Caco-2 (cell line): Measurements from ENCODE around the gene CYGB. TPM values are rescaled to one million over a fixed set of nuclear protein-coding genes. Genes with fewer than 3 reads are reported as not detected.

Source experiments
- BruUV-seq: library from RNA; stranded (reverse); fragments of 400-500 nt; replicated peaks from 2 replicates; lab custom pipeline; 2021; lab: Mats Ljungman, UMichigan
- CTCF ChIA-PET: fragments of 300-600 bp; sonication (Branson Sonifier 250); formaldehyde crosslinking; loops from one replicate; lab custom pipeline; 2022; ENCODE audit warnings: antibody characterized with exemption; lab: Charles Lee
- POLR2A ChIA-PET: fragments of 300-600 bp; sonication (Branson Sonifier 250); formaldehyde crosslinking; loops from one replicate; lab custom pipeline; 2022; ENCODE audit warnings: antibody characterized with exemption; lab: Charles Lee
- DNase-seq, 2 experiments: peaks; one replicate each; pipeline versions ENCODE4 v3.0.0 to v3.0.0-alpha.2; 2020 to 2022
- H3K27me3 ChIP-seq: replicated peaks from 2 replicates; pipeline ENCODE4 v1.6.0; 2011; ENCODE audit warnings: low read length; ENCODE audit not compliant: control insufficient read depth, insufficient read depth
- H3K36me3 ChIP-seq: 2 replicates; pipeline ENCODE4 v1.5.1; 2011; ENCODE audit warnings: low read length; ENCODE audit not compliant: control insufficient read depth, insufficient read depth
- H3K4me1 ChIP-seq: fragments of 250-450 bp; sonication (Bioruptor Pico); 2 replicates; pipeline ENCODE4 v1.5.1; 2020; ENCODE audit warnings: mild to moderate bottlenecking
- H3K4me3 ChIP-seq: 2 replicates; pipeline ENCODE4 v1.5.1; 2011; ENCODE audit warnings: low read depth, mild to moderate bottlenecking, control low read depth, low read length
- H3K9me3 ChIP-seq: fragments of 250-450 bp; sonication (Bioruptor Pico); 2 replicates; pipeline ENCODE4 v1.5.1; 2020; ENCODE audit warnings: mild to moderate bottlenecking, moderate library complexity
- H3K27ac Mint-ChIP-seq: one replicate; pipeline ENCODE4 v1.8.0; 2022; ENCODE audit warnings: mixed read lengths; ENCODE audit not compliant: unreplicated experiment
- H3K27me3 Mint-ChIP-seq: one replicate; pipeline ENCODE4 v1.8.0; 2022; ENCODE audit warnings: mixed read lengths; ENCODE audit not compliant: insufficient read depth, unreplicated experiment
- H3K36me3 Mint-ChIP-seq: one replicate; pipeline ENCODE4 v1.8.0; 2022; ENCODE audit warnings: mild to moderate bottlenecking, mixed read lengths; ENCODE audit not compliant: insufficient read depth, unreplicated experiment
- H3K4me1 Mint-ChIP-seq: one replicate; pipeline ENCODE4 v1.8.0; 2022; ENCODE audit warnings: low read depth, mixed read lengths; ENCODE audit not compliant: unreplicated experiment
- H3K4me3 Mint-ChIP-seq: one replicate; pipeline ENCODE4 v1.8.0; 2022; ENCODE audit warnings: mild to moderate bottlenecking, moderate library complexity, mixed read lengths; ENCODE audit not compliant: unreplicated experiment
- H3K9me3 Mint-ChIP-seq: one replicate; pipeline ENCODE4 v1.8.0; 2022; ENCODE audit warnings: mixed read lengths; ENCODE audit not compliant: unreplicated experiment
- CTCF ChIP-seq, 2 experiments: fragments of 200-600 bp in 1 of 2; IDR thresholded peaks; 1 replicate in 1 of 2; 2 replicates in 1 of 2; pipeline versions ENCODE4 v1.5.1 to v1.8.0; 2011 to 2022; ENCODE audit warnings: antibody characterized with exemption in 1 of 2, control low read depth in 1 of 2, inconsistent platforms in 1 of 2, low read depth in 1 of 2, low read length in 1 of 2, mild to moderate bottlenecking in 1 of 2, moderate library complexity in 1 of 2; ENCODE audit not compliant: insufficient read depth in 1 of 2, severe bottlenecking in 1 of 2, unreplicated experiment in 1 of 2
- intact Hi-C: fragments of 100-400 bp; cut with micrococcal nuclease; formaldehyde crosslinking; loops from one replicate; pipeline ENCODE4 v1.10.0; 2022; ENCODE audit not compliant: unreplicated experiment
- total RNA-seq: library from RNA; stranded (reverse); gene quantifications from 2 replicates; pipeline ENCODE4 v1.2.3, GENCODE V29; 2022

Gene CYGB
- total RNA-seq, 1 experiment from 2014 or later, result 0.32 TPM

GRCh38 chr17:76544546-76545365 is 7.2 kb upstream of the CYGB start:
- no TSS peak for BruUV-seq
- H3K4me1 Mint-ChIP-seq, result peaks cover 8% of the 10 kb centered on the region
- POLR2A ChIA-PET, result interaction anchor here (1.0 kb wide), 1 partner anchor 12 kb away, joined by 3 read pairs; no protein-coding TSS in a partner anchor

GRCh38 chr17:76543826-76544545 is 6.5 kb upstream of the CYGB start:
- Mint-ChIP-seq H3K9me3 (no peaks in the 10 kb centered on the region), H3K27ac (no peak overlapping the region), H3K4me1 (peaks cover 8% of the 10 kb centered on the region), H3K36me3 (peaks cover 5% of the 10 kb centered on the region), H3K4me3 (no peak overlapping the region), H3K27me3 (no peaks in the 10 kb centered on the region)
- H3K9me3 ChIP-seq, result no peaks in the 10 kb centered on the region
- BruUV-seq, result no TSS peak
- ChIA-PET CTCF (no interaction called here), POLR2A (no interaction called here)
- no peak for TF ChIP-seq CTCF (IDR thresholded peaks at IDR 0.05; ENCODE audit: insufficient read depth in 1 of 2, low read depth in 1 of 2, low read length in 1 of 2, severe bottlenecking in 1 of 2, unreplicated experiment in 1 of 2)
- intact Hi-C loops, result no loop called here
- H3K36me3 ChIP-seq, result no peaks in the 10 kb centered on the region
- H3K27me3 ChIP-seq, result no peaks in the 10 kb centered on the region
- H3K4me3 ChIP-seq, result no peak overlapping the region
- no peak for DNase-seq
- H3K4me1 ChIP-seq, result peaks cover 9% of the 10 kb centered on the region

More at GRCh38 chr17:76544546-76545365, 7.2 kb upstream of the CYGB start:
- no peak for TF ChIP-seq CTCF (IDR thresholded peaks at IDR 0.05; ENCODE audit: insufficient read depth in 1 of 2, low read depth in 1 of 2, low read length in 1 of 2, severe bottlenecking in 1 of 2, unreplicated experiment in 1 of 2)
- Histone ChIP-seq H3K36me3 (no peaks in the 10 kb centered on the region), H3K4me1 (peaks cover 9% of the 10 kb centered on the region), H3K4me3 (no peak overlapping the region), H3K9me3 (no peaks in the 10 kb centered on the region), H3K27me3 (no peaks in the 10 kb centered on the region)
- Mint-ChIP-seq H3K36me3 (peaks cover 5% of the 10 kb centered on the region), H3K27me3 (no peaks in the 10 kb centered on the region), H3K9me3 (no peaks in the 10 kb centered on the region), H3K27ac (no peak overlapping the region), H3K4me3 (no peak overlapping the region)
- no peak for DNase-seq
- intact Hi-C loops, result loop anchor here (5.0 kb wide), 1 partner anchor 37 kb away; no protein-coding TSS in a partner anchor
- CTCF ChIA-PET, result no interaction called here

GRCh38 chr17:76543482-76543825 is 5.9 kb upstream of the CYGB start:
- ChIA-PET CTCF (no interaction called here), POLR2A (no interaction called here)
- no peak for DNase-seq
- Histone ChIP-seq H3K27me3 (no peaks in the 10 kb centered on the region), H3K9me3 (no peaks in the 10 kb centered on the region), H3K4me1 (peaks cover 9% of the 10 kb centered on the region), H3K4me3 (no peak overlapping the region), H3K36me3 (no peaks in the 10 kb centered on the region)
- Mint-ChIP-seq H3K27ac (no peak overlapping the region), H3K9me3 (no peaks in the 10 kb centered on the region), H3K27me3 (no peaks in the 10 kb centered on the region), H3K36me3 (peaks cover 5% of the 10 kb centered on the region), H3K4me1 (peaks cover 8% of the 10 kb centered on the region), H3K4me3 (no peak overlapping the region)
- TF ChIP-seq CTCF (IDR thresholded peaks at IDR 0.05; ENCODE audit: insufficient read depth in 1 of 2, low read depth in 1 of 2, low read length in 1 of 2, severe bottlenecking in 1 of 2, unreplicated experiment in 1 of 2), result no peak
- BruUV-seq, result no TSS peak
- intact Hi-C loops, result no loop called here
